ENCODE measurements around the gene RMC1.

- no peak for TF ChIP-seq POLR2A (IDR thresholded peaks at IDR 0.05)
- TF ChIP-seq CTCF (IDR thresholded peaks at IDR 0.05), result no peak
These were observed 3.1 kb downstream of the RMC1 start for GRCh38 chr18:23506393-23506792.

Measured in heart left ventricle (tissue), 13 donors.